SH-SY5Y (cell line): Measurements from ENCODE around the gene HMCN1.

Source experiments
- GATA2 ChIP-seq: IDR thresholded peaks from 2 replicates; pipeline ENCODE4 v1.6.1; 2011; ENCODE audit warnings: mild to moderate bottlenecking, low read depth, low read length
- GATA3 ChIP-seq: IDR thresholded peaks from 2 replicates; pipeline ENCODE4 v1.6.1; 2011; ENCODE audit warnings: low read depth, mild to moderate bottlenecking, low read length, moderate library complexity

Gene HMCN1

DNA sequence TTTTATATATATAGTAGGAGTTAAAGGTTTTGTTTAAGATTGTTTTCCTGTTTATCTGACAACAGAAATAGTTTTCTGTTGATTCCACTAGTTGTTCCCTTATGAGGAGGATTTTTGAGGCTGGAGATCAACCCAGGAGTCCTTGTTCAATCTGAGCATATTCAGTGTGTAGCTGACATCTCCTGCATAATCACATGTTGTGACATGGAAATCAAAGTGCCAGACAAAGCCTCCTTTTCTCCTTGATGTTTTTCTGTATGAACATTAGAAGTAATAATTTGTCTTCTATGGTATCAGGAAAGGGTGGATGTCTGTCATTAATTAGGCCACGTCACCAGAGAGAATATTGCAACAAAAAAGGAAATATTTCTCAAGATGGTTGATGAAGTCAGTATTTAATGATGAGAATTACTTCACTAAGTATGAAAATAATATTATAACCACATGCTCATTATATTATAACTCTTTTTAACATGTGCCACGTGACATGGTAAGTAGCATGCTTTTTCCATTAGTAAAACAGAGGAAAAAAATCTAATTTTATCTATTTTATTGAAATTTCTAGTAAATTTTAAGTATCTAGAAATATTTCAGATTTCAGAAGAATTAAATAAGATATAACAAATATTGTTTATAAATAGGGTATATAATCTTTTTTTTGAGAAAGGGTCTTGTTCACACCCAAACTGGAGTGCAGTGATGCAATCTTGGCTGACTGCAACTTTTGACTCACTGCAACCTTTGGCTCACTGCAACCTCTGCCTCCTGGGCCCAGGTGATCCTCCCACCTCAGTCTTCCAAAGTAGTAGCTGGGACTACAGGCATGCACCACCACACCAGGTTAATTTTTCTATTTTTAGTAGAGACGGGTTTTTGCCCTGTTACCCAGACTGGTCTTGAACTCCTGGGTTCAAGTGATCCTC is 223.5 kb downstream of the HMCN1 start:
- TF ChIP-seq GATA3 (no peak), GATA2 (no peak)

GRCh38 chr1:185960422-185961321 is 226.5 kb downstream of the HMCN1 start:
- no peak for TF ChIP-seq GATA3

- no peak for TF ChIP-seq GATA3
- TF ChIP-seq GATA2 = no peak
These were observed 227.5 kb downstream of the HMCN1 start for GRCh38 chr1:185961664-185962063.

- TF ChIP-seq GATA3 (no peak), GATA2 (no peak)
These were observed 230.8 kb downstream of the HMCN1 start for GRCh38 chr1:185964946-185965345.

- TF ChIP-seq GATA2 = no peak
- TF ChIP-seq GATA3 = no peak
These were observed 231.7 kb downstream of the HMCN1 start for GRCh38 chr1:185965870-185966269.

DNA sequence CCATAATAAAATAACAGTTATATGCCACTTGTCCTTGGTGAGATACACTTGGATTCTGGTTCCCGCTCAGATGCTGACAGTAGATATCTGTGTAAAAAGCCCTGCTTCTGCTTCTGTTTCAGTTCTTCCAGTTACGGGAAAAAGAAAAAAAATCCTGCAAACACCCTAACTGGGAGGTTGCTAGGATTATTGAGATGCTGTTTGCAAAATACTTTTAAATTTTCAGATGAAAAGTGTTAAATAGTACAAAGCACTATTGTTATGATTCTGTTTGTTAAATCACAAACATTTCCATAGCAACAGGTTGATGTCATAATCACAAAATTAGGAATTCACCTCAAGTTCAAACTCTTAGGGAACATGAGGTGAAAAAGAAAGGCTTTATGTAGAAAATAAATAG is 232.3 kb downstream of the HMCN1 start:
- TF ChIP-seq GATA2 (no peak), GATA3 (no peak)

GRCh38 chr1:185969028-185969427 is 234.8 kb downstream of the HMCN1 start:
- TF ChIP-seq GATA3 = no peak
- no peak for TF ChIP-seq GATA2

DNA sequence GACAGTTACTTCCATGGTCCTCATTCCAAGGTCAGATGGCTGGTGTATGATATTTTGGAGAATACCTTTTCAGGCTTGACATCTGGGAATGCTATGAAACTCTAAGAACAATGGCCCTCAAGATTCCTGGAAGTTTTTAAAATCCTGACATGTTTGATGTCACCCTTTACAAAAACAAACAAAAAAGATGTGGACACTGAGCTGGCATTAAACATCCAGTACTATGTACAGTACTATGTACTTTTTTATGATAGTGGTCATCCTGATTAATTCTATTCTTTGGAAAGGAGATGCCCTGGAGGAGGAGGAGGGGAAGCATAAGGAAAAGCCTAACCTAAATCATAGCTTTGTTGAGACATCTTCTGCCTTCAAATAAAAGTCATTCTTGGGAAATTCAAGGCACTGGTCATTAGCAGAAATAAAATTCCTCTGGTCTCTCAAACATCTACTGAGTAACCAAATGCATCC is 235.4 kb downstream of the HMCN1 start:
- TF ChIP-seq GATA3 (no peak), GATA2 (no peak)

- TF ChIP-seq GATA3 (no peak), GATA2 (no peak)
These were observed 237.5 kb downstream of the HMCN1 start for GRCh38 chr1:185971688-185972087.

DNA sequence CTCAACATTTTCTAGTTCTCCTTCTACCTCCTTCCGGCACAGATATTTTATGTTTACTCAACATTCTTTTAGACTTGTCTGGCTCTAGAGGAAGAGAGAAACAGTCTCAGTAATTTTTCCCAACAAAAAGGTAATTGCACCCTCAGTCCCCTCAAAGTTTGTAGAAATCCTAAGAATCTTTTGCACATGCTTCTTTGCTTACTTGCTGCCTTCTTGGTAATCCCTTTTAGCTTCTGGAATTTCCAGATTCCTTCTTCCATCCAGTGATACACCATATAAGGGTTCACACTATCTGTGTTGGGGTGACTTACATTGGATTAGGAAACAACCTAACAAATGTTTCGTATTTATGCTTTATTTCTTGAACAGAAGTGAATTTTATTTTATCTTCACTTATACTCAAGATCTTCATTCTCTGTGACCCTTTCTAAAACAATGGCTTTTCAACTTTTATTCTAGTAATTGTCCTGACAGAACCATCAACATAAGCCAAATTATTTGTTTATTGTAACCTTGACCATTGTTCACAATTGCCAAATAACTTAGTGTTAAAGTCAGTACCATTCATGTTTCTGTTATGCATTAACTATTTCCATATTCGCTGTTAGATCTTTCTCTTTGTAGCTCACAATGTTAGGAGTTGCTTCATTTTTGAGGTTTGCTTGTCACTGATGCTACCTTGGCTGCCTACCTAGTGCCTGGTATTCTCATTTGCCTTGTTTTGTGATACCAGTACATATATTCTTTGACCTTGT is 238.1 kb downstream of the HMCN1 start:
- TF ChIP-seq GATA3 = no peak
- TF ChIP-seq GATA2 = no peak

- TF ChIP-seq GATA2 (no peak), GATA3 (no peak)
These were observed 239.5 kb downstream of the HMCN1 start for GRCh38 chr1:185973645-185974044.

DNA sequence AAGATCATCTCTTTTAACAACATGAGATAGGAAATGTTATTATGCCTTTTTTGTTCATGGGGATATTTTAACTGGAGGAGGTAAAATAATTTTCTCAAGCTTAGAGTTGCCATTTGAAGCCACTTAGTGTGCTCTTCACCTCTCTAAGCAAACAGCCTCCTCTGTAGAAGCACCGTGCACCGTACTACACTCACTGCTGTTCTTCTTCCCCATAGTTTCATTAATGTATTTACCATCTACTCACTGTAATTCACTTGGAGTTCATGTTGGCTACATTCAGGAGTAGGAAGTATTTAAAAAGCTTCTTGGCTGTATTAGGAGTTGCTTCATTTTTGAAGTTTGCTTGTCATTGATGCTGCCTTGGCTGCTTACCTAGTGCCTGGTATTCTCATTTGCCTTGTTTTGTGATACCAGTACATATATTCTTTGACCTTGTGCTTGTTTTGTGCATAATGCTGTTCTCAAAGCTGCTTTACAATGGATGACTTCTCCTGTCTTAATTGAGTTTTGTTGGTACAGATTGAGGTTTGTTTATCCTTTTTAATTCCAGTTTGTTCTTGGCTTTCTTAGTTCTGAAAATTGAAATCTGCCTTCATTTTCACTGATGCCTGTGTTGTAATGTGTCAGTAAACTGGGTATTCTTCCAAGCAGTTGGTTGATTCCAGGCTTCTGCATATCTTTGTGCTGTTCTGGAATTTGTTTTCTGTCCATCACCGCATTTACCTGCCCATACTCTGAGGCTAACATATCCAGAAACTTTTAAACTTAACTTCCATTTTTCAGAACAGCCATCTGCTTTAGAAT is 240.4 kb downstream of the HMCN1 start:
- TF ChIP-seq GATA3 (no peak), GATA2 (no peak)

DNA sequence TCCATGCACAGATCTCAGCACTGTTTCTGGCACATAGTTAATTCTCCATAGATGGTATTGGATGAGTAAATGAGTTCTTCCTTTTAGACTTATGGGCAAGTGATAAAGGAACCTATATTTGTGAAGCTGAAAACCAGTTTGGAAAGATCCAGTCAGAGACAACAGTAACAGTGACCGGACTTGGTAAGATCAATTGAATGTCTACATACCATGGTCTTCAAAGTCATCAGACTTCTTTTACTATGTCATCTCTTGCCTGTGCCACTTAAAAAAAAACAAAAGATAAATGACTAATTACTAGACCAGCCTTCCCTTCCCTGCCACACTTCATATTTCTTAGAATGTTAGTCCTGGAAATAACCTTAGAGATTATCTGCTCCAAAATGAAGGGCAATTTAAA is 246.7 kb downstream of the HMCN1 start:
- TF ChIP-seq GATA2 = no peak
- no peak for TF ChIP-seq GATA3
